Left renal cortex interstitium (tissue), 4 donors: ENCODE measurements around the gene LDLRAD4. TPM values are rescaled to one million over a fixed set of nuclear protein-coding genes. Genes with fewer than 3 reads are reported as not detected.

ENCODE experiments used
- DNase-seq, 4 donors: peaks; one replicate each; pipeline ENCODE4 v3.0.0-alpha.2; 2013; ENCODE audit warnings: low read depth in 4 of 4, low spot score in 2 of 4, missing footprints in 1 of 4
- polyA plus RNA-seq, 4 donors: library from polyadenylated mRNA; unstranded; fragments of 120-200 nt; gene quantifications; one replicate each; pipeline ENCODE4 v1.2.1, GENCODE V29; 2013; ENCODE audit not compliant: insufficient read length in 4 of 4

The LDLRAD4 gene
- polyA plus RNA-seq, 4 donors = 10.3 to 12.7 (median 12.3) TPM

DNA sequence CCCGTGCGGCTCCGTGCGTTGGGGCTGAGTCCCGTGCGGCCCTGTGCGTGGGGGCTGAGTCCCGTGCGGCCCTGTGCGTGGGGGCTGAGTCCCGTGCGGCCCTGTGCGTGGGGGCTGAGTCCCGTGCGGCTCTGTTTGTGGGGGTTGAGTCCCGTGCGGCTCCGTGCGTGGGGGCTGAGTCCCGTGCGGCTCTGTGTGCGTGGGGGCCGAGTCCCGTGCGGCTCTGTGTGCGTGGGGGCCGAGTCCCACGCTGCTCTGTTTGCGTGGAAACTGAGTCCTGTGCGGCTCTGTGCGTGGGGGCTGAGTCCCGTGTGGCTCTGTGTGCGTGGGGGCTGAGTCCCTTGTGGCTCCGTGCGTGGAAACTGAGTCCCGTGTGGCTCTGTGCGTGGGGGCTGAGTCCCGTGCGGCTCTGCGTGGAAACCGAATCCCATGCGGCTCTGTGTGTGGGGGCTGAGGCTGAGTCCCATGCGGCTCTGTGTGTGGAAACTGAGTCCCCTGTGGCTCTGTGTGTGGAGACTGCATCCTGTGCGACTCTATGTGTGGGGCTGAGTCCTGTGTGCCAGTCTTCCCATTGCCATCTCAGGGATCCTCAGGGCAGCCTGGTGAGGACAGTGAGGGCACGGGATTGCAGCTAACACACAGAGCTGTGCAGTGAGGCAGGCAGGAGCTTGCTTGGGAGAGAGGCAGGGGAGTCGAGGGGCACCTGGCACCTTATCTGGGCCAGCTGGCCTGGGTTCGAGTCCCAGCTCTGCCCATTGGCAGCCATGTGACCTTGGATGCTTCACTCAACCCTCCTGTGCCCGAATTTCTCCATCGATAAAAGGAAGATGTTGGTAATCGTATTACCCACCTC, 44.5 kb downstream of the LDLRAD4 start:
- no peak for DNase-seq

DNA sequence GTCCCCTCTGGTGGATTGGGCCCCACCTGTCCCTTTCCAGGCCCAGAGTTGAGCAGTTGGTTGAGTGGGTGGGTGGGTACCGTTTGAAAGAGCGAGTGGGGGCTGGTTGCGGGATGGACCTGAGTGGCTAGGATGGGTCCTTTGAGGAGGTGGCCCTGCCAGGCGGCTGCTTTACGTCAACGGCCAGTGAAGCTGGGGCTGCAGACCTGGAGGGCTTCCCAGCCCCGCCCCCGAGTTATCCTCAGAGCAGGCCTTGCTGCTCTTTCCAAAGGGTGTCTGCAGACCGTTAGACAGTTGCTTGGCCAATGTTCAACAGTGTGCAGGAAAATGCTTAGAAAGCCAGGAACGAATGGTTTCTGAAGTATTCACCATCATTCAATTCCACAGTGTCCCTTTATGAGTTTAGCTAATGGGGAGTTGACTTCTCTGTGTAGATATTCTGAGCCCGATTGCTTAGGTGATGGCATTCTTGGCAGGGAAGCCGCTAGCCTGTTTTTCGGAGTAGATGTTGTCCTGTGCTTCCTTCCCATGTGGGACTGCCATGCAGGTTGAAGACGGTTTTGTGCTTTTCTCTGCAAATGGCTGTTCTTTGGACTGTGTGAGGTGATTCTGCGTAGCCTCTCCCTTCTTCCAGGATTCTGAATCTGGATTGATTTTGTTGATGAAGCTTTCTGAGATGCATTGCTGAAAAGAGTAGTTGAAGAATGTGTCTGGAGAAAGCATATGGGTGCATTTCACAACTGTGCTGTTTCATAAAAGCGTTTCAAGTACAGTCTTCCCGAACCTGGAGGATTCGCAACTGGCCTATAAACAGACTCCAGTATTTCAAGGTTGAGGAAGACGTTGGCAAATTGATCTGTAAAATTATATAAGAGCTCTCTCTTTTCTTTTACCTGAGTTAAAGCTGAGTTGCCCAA, 45.8 kb downstream of the LDLRAD4 start:
- DNase-seq = no peak

DNA sequence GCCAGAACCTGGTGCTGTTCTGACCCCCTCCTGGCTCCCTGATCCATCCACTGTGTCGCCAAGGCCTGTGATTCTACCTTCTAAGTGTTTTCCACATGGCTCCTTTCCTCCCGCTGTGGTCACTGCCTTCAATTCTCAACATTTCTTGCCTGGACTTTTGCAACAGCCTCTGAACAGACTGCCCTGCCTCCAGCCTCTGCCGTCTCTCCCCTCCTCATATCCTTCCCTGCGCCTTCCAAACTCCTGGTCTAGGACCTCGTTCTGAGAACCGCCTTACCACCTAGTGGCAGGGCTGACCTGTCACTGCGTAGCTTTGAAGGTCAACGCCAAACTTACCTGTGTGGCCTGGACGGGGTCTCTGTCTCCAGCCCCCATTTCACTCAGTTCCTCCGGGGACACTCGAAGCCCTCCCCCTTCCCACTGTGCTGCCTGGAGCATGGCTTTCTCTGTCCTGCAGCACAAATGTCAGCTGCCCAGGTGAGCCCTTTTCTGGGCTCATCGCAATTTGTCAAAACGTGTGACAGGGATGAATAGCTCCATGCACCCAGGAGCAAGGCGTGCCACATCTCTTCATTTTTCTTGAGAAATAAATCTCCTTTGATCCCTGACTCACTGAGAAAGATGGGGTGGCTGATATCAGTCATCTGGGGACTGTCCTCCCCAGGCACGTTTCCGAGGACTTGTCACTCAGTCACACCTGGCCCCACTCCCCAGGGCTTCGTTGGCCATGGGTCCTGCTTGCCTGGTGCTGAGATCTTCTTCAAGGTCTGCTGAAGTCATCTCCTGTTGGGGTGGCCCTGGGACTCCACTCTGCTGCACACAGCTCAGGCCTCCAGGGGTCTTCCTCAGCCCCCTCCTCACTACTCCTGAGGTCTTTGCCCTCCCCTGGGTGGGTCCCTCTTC, 46.7 kb downstream of the LDLRAD4 start:
- no peak for DNase-seq

DNA sequence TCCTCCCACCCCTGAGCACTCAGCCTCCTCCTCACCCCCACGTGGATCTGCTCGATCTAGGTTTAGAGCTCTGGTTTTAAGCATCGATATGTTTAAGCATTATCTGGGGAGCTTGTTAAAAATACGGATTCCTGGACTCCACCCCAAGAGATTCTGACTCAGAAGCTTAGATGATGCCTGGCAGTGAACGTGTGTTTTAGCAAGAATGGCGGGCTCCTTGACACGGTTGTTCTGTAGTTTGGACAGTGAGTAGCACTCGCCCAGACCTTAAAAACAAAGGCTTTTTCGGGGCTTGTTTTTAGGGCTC, 47.3 kb downstream of the LDLRAD4 start:
- DNase-seq = no peak

DNA sequence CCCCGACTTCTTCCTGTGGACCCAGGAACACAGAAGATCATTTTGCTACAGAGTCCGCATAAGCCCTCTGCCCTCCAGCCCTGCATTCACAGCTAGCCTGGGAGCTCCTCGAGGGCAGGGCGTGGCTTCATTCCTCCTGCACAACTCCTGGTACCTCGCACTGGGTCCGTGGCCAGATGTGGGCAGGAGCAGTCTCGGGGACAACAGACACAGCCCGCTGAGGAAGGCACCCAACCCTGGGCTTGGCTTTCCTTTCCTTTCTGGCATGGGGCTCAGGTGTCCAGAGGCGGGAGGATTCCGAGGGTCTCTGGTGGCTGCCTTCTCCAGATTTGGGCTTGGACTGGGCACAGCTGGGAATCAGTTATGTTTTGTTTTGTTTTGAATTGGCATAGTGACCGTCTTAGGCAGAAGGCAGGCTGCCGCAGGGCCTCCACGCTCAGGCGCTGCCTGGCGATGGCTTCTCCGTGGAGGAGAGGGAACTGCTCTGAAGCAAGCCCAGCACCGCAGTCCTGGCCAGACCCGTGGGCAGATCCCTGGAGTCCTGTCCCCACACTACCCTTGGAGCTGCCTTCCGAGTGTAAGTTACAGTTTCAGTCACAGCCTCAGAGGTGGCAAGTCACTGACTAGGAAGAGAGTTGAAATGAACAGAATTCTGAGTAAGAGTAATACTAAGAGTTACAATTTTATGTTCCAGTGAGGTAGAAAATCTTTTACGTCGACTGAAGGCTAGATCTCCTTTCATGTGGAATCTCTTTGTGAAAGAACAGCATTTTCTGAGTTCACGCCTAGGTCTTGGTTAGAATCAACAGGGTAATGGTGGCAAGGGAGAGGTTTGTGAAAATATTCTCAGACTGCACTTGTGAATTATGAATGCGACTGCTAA, 47.9 kb downstream of the LDLRAD4 start:
- no peak for DNase-seq

DNA sequence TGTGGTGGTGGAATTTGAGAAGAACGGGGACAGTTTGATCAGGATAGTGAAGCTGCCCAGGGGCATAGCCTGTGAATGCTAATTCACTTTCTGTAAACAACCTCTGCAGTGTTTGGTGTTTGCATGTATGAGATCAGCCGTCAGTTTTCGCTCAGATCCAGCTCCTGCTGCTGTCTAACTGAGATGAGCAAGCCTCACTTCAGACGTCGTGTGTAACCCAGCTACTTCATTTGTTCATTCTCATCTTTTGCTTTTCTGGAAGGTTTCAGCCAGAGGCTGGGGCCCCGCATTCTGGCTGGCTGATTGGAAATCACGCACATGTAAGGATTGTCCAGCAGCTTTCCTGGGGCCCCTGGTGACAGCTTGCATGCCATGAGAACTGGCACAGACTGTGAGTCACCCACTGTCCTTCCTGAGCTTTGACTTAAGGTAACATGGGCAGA, 48.9 kb downstream of the LDLRAD4 start:
- no peak for DNase-seq

DNA sequence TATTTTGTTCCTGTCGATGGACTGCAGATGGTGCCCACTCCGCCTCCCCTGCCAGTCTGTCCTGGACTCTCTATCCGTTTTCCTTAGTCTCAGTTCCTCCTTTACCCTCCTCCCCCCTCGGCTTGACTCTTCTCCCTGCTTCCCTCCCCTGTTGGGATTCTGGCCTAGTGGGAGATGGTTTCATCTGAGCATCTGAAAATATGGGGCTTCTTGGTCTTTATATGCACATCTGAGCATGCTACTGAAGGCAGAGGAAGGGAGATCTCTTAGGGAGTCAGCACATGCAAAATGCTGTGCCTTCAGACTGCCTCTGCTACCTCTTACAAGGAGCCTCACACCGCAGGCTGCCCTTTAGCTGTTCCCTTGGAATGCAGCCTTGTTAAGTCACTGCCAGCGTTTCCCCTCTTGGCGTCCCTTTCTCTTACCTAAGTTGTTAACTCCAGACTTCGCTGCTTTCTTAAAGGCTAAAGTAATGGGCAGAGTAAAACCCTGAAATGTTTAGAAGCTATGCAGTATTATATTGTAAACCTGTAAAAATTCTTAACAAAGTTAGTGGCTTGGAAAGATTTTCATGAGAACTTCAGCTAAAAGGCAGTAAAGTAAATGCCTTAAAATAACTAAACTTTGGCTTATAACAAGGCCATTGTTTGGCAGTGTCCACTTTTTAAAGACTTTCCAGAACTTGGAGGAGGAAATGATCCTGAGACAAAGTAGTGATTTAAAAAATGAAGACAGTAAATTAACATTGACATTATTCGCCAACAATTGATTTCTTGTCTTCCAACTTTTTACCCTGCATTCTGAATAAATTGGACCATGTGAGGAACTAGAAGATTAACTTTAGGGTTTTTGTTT, 49.8 kb downstream of the LDLRAD4 start:
- no peak for DNase-seq

DNA sequence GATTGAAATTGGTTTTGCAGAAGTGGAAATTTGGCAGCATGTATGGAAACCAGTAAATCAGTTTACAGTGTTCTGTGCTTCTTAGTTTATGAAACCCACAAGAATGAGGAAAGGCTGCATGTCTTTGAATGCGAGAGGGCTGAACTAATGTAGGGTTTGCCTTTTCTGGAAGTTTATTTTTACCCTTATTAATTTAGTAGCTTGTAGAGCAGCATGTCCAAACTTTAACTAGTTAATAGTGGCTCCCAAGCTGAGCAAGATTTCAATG, 50.4 kb downstream of the LDLRAD4 start:
- DNase-seq = no peak

DNA sequence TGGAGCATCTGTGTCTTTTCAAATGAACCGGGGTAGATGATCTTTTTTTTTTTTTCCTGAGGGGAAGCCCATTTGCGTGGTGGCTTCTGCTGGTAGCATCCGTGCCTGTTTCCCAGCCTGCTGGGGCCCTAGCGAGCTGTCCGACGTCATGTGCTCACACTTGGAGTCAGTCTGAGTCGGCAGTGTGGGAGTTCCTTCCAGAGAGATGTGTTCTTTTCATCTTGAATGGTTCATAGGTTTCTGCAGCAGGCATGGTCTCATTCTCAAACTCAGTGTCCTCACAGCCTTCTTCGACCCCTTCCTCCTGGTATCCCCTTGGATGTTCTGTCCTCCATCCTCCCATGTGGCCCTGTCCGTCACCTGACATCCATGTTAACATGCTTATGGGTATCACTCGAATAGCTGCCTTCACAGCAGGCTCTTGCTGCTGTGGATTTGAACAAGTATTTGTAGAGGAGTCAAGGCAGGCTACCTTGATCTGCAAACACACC, 51.0 kb downstream of the LDLRAD4 start:
- DNase-seq = no peak

DNA sequence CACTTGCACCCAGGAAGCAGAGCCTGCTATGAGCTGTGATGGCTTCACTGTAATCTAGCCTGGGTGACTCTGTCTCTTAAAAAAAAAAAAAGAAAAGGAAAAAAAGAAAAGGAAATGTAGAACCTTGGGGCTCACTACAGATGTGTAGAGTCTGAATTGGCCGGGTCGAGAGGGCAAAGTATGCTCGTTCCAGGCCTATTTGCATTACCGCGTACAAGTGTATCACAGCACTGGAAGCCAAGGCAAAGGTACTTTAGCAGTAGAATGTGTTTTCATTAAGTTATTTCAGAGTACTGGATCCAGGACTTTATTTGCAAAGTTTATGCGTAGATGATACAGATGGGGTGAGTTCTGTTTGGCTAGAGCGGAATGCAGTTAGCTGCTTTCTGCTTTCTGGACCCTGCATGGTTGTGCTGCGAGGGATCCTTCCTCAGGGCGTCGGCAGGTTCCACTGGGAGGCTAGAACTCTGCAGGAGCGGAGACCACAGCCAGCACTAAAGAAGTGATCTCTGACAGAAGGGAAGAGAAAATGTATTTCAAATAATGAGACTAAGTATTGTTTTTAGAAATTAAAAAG, 51.8 kb downstream of the LDLRAD4 start:
- no peak for DNase-seq

DNA sequence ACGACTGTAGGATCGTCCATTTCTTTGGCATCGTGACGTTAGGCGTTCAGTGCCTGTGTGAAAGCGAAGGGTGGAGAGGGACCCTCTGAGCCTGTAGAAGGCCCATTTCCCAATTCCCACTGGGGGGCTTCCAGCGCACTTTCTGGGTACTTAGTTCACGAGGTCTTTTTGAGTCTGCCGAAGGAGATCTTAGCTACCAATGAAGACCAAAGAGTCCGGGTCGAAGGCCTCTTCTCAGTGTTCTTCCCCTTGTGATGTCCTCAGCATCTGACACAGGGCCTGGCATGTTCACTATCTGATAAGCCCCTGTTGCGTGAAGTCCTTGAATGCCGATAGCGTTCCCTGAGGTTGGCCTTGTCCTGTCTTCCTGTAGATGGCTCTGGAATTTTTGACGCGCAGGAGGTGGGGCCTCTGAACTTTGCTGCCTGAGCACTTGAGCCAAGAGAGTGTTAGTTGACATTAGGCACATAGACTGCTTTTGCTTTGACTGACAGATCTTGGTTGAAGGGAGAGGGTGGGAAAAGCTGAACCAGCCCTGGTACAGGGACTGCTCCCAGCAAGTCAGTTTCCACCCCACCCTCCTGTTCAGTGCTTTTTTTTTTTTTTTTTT, 52.8 kb downstream of the LDLRAD4 start:
- no peak for DNase-seq

DNA sequence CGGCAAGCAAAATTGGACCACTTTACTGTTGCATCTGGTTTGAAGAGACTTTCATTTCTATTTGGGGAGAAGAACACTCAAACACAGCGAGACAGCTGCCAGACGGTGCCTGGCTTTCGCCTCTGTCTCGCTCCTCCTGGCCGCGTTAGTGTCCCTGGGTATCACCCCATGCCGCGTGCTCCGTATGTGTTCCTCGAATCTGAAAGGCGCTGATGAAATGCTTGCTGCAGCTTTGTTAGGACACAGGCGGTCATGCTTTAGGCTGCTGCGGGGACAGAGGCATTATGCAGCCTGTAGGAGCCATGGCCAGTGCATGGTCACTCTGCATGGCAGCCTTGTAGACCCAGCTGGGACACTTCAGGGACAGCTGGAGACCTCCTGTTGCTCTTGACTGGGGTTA, 53.9 kb downstream of the LDLRAD4 start:
- DNase-seq = no peak

DNA sequence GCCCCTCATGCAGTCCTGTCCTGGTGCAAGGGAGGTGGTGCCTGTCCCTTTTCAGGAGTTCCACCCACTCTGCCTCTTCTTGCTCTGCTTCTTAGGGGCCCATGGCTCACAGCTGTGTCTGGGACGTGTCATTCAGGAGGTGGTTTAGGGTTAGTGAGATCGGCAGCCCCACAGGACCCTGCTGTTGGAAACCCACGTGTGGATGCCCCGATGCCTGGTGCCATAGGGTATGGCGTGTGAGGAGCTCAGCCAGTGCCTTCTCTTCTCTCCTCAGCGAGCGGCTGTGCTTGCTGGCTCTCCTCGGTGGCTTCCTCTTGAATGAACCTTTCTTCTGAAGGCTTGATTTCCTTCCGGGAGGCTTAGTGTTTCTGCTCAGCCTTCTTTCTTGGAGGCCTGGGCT, 55.2 kb downstream of the LDLRAD4 start:
- DNase-seq = no peak

DNA sequence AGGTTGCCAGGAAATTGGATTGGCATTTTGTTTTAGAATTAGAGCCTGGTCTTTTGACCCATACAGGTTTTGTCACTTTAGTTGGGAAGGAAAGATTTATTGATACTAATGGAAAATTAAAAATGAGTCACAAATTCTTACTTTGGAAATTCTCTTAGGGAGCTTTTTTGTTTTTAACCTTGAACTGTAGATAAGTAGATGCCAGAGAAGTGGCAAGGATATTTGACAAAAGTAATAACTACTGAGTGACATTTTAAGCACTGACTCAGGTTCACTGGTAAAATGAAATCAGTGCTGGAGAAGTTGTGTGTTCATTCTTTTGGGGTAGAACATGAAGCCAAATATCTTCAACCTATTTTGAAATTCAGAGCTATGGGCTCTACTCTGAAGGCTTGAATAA, 56.5 kb downstream of the LDLRAD4 start:
- no peak for DNase-seq

DNA sequence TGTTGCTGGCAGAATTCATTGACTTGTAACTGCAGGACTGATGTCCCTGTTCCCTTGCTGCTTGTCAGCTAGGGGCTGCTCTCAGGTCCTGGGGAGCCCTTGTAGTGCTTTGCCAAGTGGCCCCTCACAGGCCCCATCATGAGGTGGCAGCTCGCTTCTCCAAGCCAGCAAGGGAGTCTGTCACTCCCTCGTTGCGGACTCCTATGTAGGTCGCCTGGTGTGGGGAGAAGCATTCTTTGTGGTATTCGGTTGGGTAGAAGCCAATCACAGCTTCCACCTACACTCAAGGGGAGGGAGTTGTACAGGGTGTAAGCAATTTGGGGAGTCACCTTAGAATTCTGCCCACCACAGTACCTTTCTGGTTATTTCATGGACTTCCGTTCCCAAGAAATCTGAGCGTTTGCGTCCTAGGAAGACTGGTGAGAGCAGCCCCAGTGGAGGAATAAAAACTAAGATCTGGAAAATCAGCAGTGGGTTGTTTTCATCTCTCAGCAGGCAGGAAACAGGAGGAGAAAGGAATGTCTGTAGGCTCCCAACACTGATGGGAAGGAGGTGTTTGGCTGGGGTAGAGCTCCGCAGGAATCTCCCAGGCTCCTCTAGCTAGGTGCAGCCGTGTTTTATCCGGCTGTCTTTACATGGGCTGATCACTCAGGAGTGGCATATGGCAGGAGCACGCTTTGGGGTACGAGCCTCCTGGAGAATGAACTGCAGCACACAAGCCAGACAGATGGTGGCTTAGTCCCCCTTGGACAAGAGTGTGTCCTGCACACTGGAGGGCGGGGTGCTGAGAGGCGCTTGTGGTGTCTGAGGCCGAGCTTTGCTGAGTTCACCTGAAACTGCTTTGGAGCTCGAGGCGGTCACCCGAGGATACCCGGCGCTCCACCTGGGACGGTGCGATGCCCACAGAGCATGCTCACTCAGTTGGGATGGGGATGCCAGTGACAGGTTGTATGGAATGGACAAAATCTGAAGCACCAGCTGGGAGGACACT, 58.3 kb downstream of the LDLRAD4 start:
- no peak for DNase-seq

DNA sequence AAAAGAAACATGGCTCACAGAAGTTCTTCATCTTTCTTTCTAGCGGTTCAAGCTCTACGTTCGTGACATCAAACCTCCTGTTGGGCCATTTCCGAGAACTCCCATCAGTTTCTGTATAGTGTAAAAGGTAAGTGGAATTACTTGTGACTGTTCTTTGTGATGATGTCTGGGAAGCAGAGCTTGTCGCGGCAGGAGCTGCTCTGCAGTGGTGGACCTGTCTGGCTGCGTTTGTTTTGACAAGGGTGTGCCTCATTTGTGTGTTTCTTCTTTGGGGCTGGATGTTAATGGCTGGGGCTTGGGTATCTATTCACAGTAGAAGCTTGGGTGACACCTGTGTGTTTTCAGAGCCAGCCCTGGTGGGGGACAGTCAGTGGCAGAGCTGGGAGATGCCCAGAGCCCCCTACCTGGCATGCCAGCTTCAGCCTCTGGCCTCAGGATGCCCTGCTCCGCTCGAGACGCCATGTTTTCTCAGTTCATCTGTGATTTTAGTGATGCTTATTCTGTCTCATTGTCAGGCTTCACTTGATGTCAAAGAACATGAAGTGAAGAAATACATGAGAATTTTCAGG, 59.6 kb downstream of the LDLRAD4 start:
- no peak for DNase-seq
